ENCODE results near the gene ALDH1A1.

Gene ALDH1A1

DNA sequence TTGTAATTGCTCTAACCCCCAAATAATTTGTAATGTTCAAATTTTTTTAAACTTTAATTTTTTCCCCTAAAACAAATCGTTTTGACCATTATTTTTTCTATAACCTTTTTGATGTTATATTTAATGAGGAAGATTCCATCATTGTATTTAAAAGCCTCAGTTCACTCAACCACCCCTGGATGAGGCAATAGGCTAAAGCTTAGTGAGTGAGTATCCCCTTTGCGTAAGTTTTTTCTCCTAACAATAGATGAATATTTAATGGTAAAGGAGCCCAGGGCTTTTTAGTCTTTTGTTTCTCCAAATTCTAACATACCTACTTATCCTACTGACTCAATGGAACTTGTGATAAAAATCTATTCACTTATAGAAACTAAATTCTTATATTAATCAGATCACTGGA is 38.1 kb downstream of the ALDH1A1 start:
- DNase-seq = no peak

DNA sequence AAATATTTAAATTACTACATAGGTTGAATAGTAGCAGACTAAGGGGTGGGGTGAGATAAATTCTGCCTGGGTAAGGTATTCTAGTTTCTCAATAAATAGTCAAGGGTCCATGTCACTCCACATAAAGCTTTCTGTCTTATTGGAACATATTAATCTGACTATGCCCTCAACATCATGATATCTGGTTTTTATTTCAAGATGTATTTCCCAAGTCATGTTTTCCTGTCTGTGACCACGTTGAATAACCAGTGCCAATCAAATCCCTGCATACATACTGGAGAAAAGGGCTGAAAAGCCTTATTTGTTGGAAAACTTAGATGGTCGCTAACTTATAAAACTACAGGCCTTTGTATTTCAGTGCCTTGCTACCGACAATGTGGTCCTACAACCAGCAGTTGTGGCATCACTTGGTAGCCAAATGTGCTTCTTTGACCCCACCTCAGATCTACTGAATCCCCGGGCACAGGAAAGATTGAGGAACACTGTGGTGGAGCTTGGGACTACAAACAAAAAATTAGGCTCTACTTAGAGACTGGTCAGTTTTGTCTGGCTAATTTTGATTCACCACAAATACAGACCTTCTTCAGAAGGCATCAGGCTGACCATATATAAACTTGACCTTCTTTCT is 39.4 kb downstream of the ALDH1A1 start:
- no peak for DNase-seq

DNA sequence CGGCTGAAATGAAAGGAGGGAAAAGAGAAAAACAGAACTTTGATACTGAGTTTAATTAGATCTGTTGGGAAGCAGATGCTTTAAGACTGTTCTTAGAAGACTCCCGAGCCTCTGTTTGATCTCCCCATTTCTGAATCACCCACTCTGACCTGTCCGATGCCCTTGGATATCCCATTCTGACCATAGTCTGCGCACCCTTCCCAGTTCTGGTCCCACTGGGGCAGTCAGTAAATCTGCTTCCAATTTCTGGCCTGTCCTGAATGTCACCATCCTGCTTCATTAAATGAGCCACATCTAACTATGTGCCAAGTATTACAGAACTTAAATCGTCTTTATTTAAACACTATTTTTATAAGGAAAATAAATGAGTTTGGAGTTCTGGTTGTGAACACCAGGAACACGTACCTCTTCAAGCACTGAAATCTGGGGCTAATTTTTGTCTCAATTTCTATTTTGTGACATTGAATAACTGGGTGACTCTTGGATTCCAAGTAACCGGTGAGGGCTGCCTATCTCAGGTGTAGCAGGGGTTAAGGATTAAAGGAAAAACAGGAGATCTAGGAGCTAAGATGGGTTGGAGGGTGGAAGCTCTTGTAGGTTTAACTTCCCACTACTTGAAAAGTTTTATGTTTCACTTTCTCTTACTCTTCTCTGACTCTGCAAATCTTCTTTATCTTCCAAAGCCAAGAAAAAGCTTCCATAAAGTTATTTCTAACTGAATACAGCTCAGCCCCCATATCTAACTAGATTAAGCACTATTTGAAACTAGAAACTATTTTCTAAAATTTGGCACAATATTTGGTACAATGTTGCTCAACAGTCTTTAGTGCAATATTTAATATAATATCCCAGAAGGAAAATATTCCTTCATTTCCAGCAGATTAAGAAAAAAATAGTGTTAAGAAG is 40.1 kb downstream of the ALDH1A1 start:
- DNase-seq = no peak

DNA sequence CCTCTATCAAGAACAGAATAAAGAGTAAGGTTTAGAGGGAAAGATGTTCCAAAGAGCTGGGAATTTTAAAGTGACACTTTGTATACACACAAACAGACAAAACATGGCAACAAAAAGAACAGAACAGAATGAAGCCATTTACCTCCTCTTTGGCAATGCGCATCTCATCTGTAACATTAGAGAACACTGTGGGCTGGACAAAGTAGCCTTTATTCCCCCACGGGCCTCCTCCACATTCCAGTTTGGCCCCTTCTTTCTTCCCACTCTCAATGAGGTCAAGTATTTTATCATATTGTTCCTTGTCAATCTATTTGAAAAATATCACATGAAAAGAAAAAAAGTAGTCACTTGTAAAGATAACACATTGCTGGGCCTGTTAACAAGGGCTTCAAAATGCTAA is 41.0 kb downstream of the ALDH1A1 start:
- DNase-seq = no peak

DNA sequence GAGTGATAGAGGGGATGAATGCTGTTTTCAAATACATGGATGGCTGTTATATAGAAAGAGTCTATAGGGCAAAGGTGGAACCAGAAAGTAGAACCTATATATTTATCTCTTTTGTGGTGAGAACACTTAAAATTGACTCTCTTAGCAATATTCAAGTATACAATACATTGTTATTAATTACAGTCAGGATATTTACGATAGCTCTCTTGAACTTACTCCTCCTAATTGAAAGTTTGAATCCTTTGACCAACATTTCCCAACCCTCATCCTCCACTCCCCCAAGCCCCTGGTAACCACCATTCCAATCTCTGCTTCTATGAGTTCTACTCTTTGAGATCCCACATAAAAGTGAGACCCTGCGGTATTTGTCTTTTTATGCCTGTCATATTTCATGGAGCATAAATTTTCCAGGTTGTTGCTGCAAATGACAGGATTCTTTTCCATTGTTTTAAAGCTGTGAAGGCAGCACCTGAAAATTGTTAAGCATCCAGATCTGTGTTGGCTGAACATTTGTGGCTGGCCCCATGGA is 41.5 kb downstream of the ALDH1A1 start:
- no peak for DNase-seq

DNA sequence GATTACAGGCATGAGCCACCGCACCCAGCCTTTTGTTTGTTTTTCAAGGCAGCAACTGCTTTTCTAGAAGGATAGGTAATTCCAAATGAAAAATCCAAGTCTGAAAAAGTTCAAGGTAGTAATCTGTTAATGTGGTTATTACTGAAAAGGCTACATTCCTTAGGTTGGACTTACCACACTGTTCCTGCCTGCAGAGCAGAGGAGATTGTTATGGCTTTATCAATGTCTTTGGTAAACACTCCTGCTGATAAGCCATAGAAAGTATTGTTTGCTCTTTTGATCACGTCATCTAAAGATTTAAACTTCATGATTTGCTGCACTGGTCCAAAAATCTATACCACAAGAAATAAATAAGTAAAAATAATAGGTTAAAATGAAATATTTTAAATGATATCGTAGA is 43.4 kb downstream of the ALDH1A1 start:
- no peak for DNase-seq

DNA sequence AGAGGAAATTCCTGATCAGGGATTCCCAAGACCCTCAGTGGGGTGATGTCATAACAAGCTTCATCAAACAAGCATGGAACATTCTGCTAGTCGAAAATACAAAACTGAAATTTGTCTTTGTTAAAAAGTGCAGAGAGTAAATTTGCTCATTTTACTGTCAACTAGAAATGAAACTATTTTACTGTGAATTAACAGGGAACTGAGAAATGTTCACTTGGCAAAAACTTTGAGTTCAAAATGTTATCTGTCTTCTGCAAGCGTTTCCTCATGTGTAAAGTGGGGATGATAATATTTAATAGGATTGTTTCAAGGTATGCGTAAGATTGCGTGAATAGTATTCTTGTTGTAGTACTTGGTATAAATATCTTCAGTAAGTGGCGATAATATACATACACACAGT is 45.4 kb downstream of the ALDH1A1 start:
- no peak for DNase-seq

DNA sequence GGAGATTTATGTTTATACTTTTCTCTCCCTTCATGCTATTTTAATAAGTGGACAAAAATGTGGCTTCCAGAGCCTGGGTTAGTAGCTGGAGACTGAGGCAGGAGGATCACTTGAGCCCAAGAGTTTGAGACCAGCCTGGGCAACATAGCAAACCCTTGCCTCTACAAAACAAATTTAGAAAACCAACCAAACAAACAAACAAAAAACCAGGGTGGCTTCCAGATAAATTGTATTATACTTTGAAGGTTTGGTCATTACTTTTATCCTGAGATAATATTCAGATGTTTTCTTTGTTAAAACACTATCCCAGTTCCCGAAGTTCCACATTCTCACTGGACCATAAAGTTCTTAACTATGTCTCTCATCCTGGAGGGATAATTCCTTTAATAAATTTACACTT is 46.0 kb downstream of the ALDH1A1 start:
- DNase-seq = no peak

DNA sequence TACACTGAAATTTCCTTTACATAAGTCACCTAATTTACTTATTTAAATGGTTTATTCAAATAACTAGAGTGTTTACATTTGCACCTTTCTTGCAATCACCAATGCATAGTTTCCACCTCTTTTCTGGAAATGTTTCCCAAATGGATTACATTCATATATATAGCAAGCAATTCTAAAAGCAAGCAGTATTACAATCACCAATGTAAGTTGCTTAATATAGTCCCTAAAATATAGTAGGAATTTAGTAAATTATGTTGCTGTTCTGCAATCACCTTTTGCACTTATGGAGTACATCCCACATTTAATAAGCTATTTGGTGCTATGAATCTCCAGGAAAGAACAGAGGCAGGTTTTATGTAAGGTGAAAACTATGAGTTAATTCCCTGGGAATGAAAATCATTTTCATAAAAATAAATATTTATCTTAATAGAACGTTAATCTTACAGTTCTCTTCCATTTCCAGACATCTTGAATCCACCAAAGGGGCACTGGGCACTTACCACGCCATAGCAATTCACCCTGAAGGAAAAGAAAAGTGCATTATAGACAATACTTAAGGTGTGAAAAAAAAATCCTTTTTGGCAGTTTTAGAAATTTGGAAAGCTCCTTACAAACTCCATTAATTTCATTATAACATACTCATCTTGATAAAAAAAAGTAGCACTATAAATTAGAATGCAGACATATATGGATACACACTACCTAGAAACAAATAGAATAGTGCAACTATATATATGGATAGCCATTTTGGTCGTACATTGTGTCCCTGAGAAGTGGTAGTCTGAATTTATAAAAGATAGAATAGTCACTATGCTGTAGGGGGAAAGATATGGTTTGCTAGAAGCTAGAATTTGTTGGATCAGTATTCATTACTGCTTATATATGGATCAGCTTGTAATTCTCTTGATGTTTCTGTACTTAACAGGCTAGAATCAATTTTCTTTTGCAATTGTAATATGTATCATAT is 47.1 kb downstream of the ALDH1A1 start:
- DNase-seq = no peak

DNA sequence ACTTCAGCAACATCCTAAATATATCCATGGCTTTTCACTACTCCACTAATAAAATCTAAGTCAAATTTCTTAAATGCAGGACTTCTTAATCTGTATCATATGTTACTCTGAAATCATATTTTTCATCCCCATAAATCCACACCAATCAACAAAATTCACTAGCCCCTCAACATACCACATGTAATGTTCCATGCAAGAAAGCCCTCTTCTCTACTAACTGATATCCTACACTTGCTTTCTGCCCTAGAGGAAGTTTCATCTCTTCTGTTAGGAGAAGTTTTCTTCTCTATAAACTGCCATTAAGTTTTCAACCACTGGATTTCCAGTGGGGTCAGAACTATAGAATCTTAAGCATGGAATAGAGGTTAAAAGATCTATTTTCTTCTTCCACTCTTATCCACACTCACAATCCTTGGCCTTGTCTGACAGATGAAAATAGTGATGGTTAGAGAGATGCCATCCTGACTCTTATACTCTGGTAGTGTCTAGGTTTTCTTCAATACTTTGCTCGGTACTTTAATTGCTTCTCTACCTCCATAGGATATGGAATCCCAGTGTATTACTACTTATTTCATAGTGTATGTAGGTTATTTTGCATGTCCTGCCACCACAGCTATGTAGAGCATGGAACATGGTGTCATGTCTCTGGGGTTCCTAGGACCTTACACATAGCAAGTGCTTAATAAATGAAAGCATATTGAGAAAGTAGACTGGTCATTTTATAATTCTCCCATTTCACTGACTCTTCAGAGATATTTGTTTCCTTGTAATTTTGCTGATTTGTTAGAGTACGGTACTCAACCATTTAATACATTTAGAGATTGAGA is 48.4 kb downstream of the ALDH1A1 start:
- DNase-seq = no peak

DNA sequence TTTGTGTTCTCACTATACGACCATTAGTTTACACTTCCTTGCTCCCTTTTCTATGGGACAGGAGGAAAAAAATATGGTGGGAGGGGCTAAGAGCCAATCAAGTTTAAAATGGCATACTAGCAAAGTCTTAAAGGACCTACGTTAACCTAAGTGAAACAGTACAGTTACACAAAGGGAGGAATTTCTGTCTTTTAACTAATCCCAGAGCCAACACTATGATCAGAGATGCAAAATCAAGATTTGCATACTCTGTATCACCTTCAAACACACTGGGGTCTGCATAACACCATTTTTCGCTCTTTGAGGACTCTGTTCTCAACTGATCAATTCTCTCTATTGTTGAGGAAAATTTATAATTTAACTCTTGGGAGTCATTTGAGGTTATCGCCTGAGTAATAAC is 49.8 kb downstream of the ALDH1A1 start:
- DNase-seq = no peak

DNA sequence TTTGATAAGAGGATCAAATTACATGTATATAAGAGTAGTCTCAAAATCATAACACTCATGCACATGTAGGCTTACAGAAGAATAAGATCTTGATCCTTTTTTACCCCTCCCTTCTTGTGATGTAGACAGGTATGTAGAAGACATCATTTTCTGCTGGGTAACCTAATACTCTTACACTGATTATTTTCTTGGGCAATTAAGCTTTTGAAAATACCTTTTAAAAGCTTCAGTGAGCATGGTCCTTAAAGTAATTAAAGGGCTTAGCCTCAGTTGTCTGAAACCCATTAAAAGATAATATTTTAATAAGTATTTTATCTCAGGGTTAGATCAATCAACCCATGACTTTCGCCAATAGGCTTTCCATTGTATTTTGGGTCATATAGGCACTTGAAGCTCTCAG is 50.6 kb downstream of the ALDH1A1 start:
- DNase-seq = no peak

DNA sequence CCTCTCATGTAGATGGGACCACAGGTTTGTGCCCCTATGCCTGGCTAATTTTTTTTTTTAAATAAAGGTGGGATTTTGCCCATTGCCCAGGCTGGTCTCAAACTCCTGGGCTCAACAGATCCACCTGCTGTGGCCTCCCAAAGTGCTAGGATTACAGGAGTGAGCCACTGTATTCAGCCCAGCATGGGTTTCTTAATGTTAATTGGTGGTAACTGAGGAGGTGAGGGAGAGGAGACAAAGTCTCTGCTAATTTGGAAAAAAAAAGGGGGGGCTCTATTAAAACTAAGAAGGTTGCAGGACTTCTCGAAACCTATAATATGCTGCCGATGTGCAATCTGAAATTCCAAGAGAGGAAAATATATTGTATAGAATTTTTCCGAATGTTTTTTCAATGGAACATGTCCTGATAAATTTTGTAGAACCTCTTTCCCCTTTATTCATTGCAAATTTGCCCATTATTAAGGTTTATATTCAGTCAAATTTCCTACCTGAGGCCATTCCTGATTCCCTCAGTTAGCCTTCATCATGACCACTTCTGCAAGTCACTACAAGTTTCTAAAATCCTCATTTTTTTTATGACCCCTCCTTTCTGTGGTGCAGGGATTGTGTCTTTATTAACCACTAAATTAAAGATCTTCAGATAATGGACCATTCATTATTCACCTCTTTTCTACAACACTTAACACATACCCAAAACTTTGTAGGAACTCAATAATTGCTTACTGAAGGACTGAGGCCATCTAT is 52.9 kb downstream of the ALDH1A1 start:
- DNase-seq = no peak

DNA sequence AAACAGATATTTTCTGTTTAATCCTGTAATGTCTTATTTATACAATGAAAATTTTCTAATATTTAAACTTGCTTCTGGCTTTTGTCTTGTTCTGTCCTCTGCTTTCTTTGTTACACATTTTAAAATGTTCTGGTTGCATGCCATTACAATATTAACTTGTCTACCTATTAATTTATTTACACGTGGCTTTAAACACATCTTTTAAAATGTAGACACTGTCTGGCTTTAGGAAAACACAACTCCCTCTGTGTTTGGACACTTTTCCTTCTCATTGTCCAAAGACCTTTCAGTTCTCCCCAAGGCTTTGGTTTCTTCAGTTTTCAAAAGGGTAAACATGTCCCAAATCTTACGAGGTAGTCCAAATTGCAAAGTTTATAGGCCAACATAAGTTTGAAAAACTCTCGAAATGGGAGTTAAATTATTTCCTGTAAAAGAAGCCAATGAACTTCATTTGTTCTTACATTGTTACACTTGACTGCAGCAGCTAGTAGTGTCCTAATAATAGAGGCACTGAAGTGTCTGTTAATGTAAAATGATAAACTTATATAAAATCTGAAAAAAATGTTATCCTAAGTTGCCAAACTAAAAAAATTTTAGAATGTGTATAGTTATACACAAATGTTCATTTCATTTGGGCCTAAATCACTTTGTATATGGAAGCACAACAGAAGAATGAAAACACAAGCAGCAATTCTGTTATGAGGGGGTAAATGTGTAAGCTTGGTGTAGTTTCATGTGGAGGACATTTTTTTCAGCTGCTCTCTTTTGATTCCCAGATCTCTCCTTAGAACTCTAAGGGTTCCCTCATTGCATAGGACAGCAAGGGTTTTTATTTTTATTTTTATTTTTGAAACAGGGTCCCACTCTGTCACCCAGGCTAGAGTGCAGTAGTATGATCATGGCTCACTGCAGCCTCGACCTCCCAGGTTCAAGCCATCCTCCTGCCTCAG is 53.8 kb downstream of the ALDH1A1 start:
- DNase-seq = no peak

DNA sequence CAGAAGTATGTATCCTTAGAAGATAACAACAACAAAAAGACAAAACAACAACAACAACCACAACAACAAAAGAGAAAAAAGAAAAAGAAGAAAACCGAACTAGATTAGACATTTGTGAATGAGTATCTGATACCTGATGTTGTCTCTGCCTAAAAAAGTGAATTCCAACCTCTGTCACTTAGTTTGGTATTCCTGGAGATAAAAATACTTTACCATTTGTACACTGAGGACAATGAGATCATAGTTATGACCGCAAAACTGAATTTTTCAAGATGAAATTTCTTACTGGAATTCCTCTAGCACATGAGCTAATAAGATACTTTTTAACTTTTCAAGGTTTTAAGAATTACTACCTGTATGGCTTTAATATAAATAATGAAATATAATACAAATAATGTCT is 54.5 kb downstream of the ALDH1A1 start:
- DNase-seq = no peak

DNA sequence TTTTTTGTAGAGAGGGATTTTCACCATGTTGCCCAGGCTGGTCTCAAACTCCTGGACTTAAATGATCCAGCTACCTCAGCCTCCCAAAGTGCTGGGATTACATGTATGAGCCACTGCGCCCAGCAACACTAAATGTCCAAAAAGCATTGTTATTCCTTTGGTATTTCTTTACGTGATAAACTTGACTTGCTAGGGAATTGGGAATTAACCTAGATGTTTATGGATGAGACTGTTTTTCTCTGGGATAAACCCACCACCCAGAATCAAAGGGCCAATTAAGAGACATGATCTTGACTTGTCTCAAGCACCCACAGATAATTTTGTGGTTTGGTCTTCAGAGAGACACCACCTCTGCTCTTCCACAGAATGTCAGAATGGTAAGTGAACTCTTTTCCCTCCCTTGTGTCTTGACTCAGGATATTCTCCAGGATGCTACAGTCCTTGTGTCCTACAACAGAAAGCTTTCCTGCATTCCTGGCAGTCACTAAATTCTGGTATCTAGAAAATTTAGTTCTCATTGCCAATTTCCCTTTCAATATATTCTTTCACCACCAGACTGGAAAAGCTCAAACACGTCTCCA is 55.7 kb downstream of the ALDH1A1 start:
- no peak for DNase-seq

DNA sequence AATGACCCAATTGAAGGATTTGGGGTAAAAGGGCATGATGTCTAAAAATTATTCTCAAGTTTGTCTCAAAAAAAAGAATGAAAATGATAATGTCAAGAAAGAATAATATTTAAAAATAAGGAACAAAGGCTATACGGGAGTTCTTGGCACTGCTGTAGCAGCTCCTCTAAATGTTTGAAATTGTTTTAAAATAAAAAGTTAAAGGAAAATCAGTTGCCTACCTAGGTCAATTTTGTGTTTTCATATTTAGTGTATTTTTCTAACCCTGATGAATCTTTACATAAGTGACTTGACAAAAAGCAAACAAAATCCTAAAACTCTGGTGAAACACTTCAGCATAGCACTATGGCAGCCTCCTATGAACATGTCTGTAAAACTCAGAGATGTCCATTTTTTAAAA is 56.4 kb downstream of the ALDH1A1 start:
- DNase-seq = no peak

DNA sequence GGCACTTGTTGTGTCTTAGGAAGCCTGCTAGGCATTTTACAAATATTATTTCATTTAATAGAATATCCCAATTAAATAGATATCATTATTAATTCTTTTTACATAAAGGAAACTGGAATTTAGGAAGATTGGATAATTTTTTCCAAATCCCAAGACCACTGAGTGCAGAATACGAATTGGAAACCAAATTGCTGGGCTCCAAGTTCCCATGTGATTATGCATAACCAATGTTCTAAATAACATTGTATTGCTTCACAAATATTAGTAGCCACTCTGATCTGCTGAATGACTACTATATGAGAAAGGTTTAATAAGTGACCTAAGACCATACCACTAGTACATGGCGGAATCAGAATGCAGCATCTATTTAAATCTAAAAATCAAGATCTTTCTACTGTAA is 57.7 kb downstream of the ALDH1A1 start:
- no peak for DNase-seq

DNA sequence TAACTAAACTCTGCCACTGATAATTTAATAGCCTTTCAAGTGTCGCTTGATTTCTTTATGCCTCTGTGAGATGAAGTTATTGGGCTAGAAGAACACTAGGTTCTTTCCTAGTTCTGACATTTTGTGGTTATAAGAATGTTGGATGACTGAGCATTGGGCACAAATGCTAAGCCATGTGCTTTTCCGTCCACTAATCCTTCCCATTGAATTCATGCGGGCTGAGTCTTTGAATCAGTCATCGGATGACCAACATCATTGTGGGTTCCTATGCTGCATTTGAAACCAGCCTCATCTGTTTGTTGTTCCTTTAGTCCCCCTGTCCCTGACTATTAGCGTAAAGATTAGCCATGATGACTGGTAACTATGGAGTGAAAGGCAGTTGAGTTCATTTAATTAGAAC is 58.5 kb downstream of the ALDH1A1 start:
- DNase-seq = no peak

DNA sequence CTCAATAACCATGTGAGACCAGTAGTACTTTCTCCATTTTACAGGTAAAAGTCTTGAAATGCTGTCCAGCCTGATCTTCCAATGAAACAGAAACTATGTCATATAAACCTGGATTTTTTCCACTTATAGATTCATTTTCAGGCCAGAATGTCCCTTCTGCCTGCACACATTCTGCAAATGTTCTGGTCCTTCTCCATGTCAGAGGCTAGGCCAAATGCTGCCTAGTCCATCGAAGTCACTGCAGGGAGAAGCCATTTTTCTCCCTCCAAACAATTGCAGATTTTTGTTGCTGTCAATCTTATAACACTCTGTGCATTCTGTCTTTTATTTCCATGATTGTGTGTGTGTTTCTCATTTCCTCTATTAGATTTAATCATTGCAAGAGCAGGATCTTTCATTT is 59.4 kb downstream of the ALDH1A1 start:
- no peak for DNase-seq

All from activated CD4-positive, CD25-positive, alpha-beta regulatory T cell (primary cell).